NCI-H345 (cell line): ENCODE data around the gene PLCD3.
"Not testable (repeated sequence)": the region's sequence is repeated elsewhere in the genome, so short reads cannot be mapped to it uniquely, and the experiment has no call there.

Experiments used
- DNase-seq: peaks from one replicate; lab custom pipeline; 2025; lab: John Stamatoyannopoulos, UW

PLCD3 gene

DNA sequence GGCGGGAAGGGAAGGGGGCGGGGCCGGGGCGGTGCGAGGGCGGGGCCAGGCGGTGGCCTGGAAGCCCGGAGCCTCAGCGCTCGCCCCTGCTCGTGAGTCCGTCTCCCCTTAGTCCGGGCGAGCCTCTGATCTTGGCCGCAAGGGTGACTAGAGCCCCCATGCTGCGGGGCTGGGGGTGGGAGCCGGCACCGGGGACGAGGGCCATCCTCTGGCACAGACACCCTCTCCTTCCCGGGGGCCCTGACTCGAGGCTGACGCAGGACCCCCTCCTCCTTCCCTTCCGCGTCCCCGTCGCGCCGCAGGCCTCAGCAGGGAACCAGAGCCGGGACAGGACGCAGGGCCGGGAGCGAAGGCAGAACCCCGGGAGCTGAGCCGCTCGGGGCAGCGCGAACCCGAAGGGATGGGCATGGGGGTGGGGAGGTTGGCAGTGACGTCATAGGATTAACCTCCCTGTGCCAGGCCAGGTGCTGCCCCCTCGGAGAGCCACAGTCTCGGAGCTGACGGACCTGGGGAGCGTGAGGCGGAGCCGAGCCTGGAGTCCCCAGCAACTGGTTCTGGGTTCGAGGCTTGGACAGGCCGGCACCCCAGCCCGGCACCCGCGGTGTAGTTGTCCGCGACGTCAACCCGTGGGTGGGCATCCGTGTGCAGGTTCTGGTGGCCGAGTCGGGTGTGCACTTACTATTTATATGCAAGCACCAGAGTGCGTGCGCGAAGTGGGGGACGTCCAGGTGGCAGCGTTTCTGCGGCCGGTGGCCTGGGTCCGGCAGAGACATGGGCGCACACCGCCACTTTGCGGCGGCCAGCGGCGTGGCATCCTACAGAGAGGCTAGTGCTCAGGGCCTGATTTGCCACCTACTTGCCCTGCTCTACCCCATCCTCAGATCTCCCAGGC is 503 bp upstream of the PLCD3 start:
- DNase-seq = peak; percentile 67

DNA sequence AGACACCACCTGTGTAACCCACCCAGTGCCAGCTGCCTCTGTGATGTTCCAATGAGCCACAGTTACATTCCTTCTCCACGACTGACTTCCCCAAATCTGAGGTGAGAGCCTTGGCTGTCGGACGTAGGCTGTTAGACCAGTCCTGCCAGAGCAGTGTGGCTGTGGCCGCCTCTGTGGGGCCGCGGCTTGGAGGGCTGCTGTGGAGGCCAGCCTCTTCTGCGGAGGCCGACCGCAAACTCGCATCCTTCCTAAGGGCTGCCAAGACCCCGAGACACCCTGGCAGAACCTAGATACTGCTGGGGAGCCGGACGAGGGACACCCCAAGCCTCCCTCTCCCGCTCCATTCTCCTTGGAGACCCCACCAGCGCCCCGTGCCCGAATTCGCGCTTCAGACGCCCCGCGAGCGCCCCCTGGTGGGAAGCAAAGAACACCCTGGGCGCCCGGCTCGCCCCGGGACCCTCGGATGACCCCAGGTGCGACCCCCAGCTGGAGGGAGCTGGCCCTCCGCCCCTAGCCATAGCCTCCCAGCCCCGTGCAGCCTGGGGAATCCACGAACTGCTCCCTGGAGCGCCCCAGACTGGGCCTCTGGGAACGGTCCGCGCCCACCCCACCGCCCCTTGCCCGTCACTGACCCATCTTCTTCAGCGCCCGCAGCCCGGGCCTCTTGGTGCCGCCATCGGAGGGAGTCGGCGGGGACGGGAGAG is 547 bp downstream of the PLCD3 start:
- DNase-seq = peak; percentile 34

DNA sequence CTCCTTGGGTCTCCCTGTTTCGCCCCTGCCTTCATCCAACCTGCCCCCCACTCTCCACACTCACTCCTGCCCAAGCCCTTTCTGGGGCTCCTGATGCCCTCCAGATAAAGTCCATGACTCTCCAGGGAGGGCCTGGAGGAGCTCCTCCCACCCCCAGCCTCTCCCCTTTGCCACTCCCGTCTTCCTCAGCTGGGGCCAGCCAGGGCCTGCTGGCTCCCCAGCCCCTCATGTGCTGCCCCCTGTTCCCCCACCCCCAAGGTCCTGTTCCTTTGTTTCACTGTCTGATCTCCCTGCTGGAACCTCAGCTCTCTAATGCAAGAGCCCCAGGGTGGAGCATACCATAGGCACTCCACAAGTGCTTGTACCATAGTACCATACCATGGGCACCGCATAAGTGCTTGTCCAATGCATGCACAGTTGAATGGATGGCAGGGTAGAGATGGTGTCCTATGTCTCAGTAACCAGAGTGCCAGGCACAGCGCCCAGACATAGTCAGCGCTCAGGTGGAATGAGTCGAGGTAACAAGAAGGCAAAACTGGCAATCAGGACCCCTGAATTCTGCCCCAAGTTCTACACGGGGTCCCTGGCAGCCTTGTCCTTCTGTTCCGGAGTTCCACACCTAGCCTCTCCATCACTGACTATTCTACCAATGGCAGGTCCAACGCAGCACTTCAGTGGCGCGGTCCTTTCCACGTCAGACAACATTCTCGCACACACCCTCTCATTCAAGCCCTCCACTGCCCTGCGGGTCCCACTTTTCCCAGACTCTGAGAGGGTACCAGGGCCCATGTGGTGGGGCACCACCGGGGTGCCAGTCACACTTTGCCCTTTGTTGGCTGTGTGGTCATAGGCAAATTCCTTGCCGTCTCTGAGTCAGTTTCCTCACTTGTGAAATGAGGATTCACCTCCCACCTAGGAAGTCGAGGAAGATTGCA is 1.4 kb downstream of the PLCD3 start:
- no peak for DNase-seq

DNA sequence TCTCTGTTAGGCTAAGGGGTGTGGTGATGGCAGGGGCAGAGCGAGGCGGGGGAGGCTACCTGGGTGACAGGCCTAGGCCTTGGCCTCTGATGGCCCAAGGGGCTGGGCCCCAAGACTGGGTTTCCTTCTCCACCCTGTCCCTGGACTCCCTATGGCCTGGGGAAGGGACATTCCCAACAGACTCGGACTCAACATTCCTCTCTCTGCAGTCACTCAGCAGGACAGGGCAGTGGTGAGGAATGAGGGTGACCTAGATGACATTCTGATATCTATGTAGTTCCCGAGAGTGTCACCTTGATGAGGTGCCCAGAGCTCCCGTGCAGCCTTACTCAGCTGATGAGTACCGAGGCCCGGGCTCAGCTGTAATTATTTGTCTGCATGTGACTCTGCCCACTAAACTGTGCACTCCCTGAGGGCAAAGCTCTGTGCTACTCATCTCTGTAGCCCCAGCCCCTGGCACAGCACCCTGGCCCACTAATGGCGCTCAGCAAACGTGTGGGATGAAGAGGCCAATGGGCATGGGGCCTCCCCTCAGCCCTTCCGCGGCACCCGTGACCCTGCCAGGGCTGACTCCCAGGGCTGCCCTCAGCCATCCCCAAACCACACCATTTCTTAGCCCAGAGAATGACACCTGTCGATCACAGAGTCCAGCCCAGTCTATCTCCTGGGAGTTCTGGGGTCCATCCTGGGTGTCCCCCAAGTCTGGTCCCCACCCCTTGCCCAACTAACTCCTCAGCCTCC is 2.2 kb downstream of the PLCD3 start:
- DNase-seq = no peak

DNA sequence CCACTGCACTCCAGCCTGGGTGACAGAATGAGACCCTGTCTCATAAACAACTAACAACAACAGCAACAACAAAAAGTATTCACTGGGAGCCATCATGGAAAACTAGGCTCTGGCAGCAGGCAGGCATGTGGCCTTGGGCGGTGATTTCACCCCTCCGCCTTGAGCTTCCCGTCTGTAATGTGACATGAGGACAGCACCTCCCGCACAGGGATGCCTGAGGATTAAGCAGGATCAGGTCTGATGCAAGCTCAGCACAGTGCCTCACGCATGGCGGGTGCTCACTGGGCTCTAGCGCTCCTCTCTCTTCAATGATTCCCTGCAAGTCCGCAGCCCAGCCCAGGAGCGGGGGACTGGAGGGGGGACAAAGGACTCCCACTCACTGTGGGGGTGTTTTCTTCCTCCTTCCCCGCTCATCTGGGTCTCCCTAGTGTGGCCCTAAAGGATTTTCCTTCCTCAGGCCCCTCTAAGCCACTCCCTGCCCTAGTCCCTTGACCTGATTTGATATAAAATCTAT is 2.8 kb downstream of the PLCD3 start:
- no peak for DNase-seq

DNA sequence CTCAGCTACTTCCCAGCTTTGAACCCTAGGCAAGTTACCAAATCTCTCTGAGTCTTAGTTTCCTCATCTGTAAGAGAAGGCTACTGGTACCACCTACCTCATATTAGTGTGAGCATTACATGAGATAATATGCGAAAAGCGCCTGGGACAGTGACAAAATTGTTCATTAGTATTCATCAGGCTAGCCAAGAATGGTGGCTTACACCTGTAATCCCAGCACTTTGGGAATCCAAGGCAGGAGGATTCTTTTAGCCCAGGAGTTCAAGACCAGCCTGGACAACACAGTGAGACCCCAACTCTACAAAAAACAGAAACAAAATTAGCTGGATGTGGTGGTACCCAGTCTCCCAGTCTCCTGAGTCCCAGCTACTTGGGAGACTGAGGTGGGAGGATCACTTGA is 3.3 kb downstream of the PLCD3 start:
- DNase-seq = no peak

DNA sequence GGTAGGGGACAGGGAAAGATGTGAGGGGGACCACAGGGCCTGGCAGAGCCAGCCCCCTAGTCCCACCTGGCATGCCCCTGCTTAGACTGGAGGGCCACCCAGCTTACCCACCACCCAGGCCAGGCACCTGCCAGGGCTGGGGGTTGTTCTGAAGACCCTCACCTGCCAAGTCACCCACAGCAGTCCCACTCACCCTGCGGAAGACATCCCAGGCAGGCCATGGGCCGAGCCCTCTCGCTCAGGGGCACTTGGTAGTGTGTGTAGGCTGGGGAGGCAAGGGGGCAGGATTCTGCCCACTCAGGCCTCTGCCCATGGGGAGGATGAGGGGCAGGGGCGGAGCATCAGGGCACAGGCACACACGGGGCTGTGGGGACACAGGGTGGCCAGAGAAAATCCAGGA is 4.0 kb downstream of the PLCD3 start:
- no peak for DNase-seq

DNA sequence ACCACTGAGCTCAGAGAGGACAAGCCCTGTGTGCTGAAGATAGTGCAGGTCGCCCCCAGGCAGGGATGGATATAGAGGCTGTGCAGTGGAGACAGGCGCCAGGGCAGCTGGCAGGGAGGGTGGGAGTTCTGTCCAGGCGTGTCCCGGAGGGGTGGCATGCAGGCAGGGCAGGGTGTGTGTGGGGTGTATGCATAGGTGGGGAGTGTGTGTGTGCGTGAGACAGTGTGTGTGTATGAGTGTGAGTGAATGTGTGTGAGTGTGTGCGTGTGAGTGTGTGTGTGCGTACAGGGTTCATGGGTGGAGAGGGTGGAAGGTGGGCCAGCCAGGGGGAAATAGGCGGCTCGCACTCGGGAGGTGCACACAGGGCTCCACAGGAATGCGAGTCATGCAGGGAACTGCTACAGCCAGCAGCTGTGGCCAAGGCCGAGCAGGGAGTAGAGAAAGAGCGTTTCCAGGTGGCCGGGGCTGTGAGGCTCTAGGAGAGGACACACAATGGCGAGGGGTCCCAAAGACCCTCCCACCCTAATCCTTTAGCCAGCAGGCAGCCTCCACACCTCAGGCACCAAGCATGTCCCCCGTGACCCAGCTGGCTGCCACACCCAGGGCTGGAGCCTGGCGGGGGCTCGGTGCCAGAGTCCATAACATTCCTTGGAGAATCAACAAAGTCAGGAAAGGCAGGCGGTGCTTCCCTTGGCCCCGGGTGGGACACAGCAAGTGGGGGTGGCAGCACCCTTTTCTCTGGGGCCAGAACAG is 4.6 kb downstream of the PLCD3 start:
- no peak for DNase-seq

DNA sequence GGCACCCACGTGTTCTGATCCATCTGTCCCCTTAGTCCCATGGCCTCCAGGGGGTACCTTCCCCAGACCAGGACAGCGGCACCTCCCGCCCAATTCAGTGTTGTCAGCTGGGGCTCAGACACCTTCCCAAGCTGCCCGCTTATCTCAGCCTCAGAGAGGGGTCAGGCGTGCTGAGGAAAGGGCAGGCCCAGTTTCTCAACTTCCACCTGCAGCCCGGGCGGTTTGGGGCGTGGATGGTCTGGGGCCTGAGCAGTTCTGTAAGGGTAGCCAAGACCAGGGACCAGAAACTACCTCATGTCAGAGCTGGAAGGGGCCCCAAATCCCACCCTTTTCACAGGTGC is 5.1 kb downstream of the PLCD3 start:
- DNase-seq = no peak

DNA sequence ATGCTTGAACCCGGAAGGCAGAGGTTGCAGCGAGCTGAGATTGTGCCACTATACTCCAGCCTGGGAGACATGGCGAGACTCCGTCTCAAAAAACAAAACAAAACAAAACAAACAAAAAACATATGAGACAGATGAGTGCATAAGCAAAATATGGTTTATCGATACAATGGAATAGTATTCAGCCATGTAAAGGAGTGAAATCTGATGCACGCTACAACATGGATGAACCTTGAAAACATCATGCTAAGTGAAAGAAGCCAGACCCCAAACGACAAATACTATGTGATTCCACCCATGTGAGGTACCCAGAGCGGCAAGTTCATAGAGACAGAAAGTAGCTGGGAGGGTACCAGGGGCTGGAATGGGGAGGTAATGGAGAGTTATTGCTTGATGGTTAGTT is 6.8 kb downstream of the PLCD3 start:
- no peak for DNase-seq

DNA sequence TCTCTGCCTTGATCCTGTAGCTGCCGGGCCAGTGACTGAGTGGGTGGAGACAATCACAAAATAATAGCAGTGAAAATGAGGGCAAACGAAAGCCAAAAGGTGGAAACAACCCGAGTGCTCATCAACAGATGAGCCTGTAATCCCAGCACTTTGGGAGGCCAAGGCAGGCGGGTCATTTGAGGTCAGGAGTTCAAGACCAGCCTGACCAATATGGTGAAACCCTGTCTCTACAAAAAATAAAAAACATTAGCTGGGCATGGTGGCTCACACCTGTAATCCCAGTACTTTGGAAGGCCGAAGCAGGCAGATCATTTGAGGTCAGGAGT is 7.6 kb downstream of the PLCD3 start:
- not testable (repeated sequence) for DNase-seq

DNA sequence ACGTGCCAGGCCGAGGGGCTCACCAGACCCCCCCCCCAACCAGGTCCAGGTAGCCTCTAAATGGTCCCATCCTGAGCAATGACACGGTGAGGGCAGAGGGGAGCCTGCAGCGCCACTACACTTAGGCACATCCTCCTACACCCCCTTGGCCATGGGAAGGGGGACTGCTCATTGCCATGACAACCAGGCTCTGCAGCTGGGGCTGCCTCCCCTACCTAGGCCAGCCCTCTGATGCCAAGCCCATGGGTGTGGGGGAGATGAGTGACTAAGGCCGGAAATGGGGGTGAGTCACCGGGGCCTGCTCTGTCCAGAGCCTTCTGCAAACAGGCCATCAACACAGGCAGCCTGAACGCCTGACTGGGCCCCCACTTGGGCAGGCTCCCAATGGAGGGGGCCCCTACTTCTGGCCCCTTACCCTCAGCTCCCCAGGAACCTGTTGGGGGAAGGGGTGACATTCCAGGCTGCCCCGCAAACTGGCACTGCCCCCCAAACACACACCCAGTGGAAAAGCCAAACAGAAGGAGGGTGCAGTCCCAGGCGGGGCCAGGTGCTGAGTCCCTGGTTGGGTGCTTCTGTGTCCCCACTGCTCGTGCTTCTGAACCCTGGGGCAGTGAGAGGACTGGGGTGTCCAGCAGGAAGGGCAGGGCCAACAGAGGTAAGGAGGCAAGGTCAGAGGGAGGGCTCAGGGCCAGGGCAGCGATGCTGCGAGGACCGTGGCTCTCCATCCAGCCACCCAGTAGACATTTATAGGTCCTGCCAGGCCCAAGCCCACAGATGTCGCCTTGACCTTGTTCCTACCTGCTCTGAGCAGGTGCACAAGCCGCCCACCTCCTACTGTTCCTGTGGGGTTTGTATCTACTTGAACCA is 8.2 kb downstream of the PLCD3 start:
- no peak for DNase-seq

DNA sequence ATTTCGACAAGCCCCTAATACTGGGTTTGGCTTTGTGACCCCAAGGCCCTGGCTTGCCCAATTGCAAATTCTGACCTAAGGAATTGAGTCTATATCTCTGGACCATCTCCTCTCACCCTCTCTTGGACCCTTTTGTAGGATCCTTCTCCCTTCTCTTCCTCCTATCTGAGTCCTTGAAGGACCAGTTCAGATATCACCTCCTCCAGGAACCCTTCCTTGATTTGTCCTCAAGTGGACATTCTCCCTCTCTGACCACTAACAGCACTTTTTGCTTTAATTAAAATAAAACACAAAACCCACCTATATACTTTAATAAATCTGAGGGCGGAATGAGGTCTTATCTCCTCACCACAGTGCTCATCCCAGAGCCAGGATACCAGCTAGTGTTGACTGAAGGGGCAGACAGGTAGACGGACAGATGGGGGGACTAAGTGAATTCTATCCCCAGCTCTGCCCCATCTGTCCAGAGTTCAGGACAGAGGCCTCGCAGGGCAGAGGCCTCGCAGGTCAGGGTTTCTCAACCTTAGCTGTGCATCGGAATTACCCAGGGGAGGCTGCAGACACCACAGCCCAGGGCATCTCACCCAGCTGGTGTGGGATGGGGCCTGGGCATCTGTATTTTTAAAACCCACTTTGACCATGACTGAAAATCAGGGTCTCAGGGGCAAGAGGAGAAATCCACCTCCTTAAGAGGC is 9.1 kb downstream of the PLCD3 start:
- no peak for DNase-seq

DNA sequence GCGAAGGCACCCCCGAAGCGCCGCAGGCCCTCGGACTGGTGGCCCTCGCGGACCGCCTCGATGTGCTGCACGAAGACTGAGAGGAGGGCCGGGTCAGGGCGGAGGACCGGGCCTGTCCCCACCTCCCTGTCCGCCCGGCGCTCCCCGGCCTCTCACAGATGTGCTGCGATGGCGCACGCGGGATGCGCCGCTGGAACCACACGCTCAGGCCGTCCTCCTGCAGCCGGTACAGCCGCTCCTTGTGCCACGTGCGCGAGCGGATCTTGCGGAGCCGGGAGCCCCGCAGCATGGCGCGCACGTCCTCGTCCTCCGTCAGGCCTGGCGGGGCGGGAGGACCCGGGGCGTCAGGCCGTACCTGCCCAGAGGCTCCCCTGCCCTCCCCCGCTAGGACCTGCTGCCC is 11.3 kb downstream of the PLCD3 start:
- no peak for DNase-seq

DNA sequence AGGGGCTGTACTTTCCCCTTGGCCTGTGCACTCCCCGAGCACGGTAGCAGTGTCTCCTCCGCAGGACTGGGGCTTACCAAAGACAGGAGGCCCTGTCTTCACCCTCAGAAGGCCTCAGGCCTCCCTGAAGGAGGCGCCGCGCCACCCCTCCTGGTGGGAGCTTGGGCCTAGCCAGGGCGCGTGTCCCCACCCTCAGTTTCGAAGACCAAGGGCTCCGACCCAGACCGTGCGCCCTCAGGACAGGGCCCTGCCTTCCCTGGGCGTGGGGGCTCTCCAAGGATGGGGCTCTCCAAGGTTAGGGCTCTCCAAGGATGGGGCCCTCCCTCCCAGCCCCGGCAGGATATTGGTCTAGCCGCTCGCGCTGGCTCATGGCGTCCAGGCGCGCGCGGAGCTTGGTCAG is 11.8 kb downstream of the PLCD3 start:
- DNase-seq = no peak

DNA sequence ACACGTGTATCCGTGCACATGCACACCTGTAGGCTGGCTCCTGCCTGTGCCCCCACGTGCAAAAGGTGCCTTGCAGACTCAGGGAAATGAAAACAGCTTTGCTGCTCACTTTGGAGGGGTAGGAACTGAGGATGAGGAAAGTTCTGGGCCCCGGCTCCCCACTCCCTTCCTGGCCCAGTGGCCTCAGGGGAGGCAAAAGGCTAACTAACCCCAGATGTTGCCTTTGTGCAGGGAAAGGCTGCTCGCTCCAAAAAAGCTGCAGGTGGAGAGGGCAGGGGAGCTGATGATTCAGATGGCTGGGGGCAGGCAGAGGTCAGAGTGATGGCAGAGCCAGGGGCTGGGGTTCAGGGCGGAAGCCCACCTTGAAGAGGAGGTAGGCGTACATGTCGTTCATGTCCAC is 12.4 kb downstream of the PLCD3 start:
- DNase-seq = no peak

DNA sequence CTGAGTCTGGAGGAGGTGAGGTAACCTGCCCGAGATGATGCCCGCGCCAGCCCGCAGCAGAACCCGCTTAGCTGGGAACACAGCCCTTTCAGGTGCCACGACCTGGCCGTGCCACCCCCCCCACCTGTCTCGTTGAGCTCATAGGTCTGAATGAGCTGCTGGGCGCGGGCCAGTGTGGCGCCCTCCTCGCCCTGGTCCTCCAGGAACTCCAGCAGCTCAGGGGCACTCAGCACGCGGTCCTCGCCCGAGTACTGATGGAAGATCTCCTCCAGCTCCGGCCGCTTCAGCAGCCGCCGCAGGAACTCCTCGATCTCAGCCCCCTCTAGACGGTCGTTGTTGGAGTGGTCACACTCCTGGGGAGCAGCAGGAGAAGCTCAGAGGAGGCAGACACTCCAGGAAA is 13.6 kb downstream of the PLCD3 start:
- DNase-seq = no peak

DNA sequence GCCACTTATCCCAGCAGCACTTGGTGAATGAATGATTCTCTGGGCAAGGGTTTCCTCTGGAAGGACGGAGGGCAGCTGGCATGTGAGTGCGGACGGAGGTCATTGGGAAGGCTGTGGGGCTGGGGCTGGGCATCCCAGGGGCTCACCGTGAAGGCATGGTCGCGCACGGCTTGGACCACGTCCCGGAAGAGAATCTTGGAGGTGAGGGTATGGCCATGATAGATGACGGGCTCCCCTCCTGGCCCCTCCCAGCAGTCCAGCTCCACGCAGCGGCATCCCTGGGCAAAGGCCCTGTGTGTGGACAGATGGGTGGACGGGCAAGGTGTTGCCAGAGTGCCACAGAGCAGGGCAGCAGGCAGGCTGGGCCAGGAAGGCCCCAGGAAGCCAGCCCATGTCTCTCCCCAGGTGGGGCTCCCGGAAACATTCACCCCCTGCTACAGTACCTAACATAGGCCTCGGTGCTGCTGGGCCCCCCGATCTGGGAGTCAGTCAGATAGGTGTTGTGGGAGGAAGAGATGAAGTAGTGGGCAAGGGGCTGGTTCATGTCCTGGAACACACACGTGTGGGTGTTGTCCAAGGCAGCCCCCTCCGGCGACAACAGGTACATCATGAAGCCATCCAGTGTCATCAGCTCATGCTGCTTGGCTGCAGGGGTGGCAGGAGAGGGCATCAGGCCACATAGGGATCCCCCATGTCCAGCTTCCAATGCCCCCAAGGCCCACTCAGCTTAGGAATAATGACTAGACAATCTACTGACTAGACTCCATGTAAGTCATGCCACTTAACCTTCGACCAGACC is 14.3 kb downstream of the PLCD3 start:
- no peak for DNase-seq

DNA sequence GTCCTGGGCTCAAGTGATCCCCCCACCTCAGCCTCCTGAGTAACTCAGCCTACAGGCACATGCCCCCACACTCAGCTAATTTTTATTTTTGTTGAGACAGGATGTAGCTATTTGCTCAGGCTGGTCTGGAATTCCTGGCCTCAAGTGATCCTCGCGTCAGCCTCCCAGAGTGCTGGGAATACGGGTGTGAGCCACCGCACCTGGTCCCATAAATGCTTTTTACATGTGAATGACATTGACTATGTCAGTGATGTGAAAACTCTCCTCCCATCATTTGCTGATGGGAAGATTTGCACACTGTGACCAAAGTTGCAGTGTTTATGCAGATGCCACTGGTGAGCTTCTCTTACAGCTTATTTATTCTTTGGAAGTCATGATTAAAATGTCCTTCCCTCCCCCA is 15.0 kb downstream of the PLCD3 start:
- no peak for DNase-seq
